SK-N-SH treated with all-trans-retinoic acid at 6 μM for 48 hours (cell line): Measurements from ENCODE around the gene APIP.

ENCODE experiments used
- ATAC-seq: fragments of 200-7000 bp; cut with Tn5 transposase; 3 replicates; pipeline ENCODE4 v1.9.1; 2020; ENCODE audit warnings: mild to moderate bottlenecking, moderate library complexity
- ARNTL ChIP-seq: fragments of 450-650 bp; formaldehyde crosslinking; IDR thresholded peaks from 2 replicates; pipeline ENCODE4 v1.5.0; 2020; ENCODE audit warnings: low read depth, mild to moderate bottlenecking, moderate library complexity, borderline replicate concordance
- BACH2 ChIP-seq: fragments of 250-450 bp; sonication (Bioruptor Pico); IDR thresholded peaks from 2 replicates; pipeline ENCODE4 v1.9.0; 2021; ENCODE audit warnings: mild to moderate bottlenecking, borderline replicate concordance
- CREB5 ChIP-seq: fragments of 250-450 bp; sonication (Bioruptor Pico); IDR thresholded peaks from 2 replicates; pipeline ENCODE4 v1.5.1; 2020; ENCODE audit warnings: low read depth, mild to moderate bottlenecking, moderate library complexity
- CSDC2 ChIP-seq: fragments of 250-450 bp; sonication (Bioruptor Pico); IDR thresholded peaks from 2 replicates; pipeline ENCODE4 v1.5.0; 2020; ENCODE audit warnings: mild to moderate bottlenecking, moderate library complexity
- ESRRG ChIP-seq: fragments of 250-450 bp; sonication (Bioruptor Pico); IDR thresholded peaks from 2 replicates; pipeline ENCODE4 v1.6.1; 2021; ENCODE audit warnings: mild to moderate bottlenecking
- GLIS3 ChIP-seq: fragments of 250-450 bp; sonication (Bioruptor Pico); IDR thresholded peaks from 2 replicates; pipeline ENCODE4 v1.5.0; 2020; ENCODE audit warnings: mild to moderate bottlenecking, moderate library complexity
- ISL1 ChIP-seq: fragments of 250-450 bp; sonication (Bioruptor Pico); IDR thresholded peaks from 2 replicates; pipeline ENCODE4 v2.1.2; 2022; ENCODE audit warnings: mild to moderate bottlenecking, moderate library complexity
- OSR1 ChIP-seq: fragments of 250-450 bp; sonication (Bioruptor Pico); IDR thresholded peaks from 2 replicates; pipeline ENCODE4 v1.8.0; 2022; ENCODE audit warnings: moderate library complexity, mild to moderate bottlenecking, inconsistent platforms
- PATZ1 ChIP-seq: fragments of 250-450 bp; sonication (Bioruptor Pico); IDR thresholded peaks from 2 replicates; pipeline ENCODE4 v1.8.0; 2020; ENCODE audit warnings: mild to moderate bottlenecking, moderate library complexity, borderline replicate concordance
- POU6F1 ChIP-seq: fragments of 250-450 bp; sonication (Bioruptor Pico); IDR thresholded peaks from 2 replicates; pipeline ENCODE4 v1.8.0; 2021; ENCODE audit warnings: low read depth, mild to moderate bottlenecking, moderate library complexity, borderline replicate concordance
- PPARA ChIP-seq: fragments of 250-450 bp; sonication (Bioruptor Pico); IDR thresholded peaks from 2 replicates; pipeline ENCODE4 v1.5.0; 2020; ENCODE audit warnings: mild to moderate bottlenecking, borderline replicate concordance
- RARB ChIP-seq: fragments of 250-450 bp; sonication (Bioruptor Pico); IDR thresholded peaks from 2 replicates; pipeline ENCODE4 v1.8.0; 2021; ENCODE audit warnings: mild to moderate bottlenecking, moderate library complexity
- SNAI2 ChIP-seq: fragments of 250-450 bp; sonication (Bioruptor Pico); IDR thresholded peaks from 2 replicates; pipeline ENCODE4 v1.5.0; 2020; ENCODE audit warnings: mild to moderate bottlenecking, moderate library complexity
- TCF4 ChIP-seq: fragments of 250-450 bp; sonication (Bioruptor Pico); IDR thresholded peaks from 2 replicates; pipeline ENCODE4 v1.8.0; 2021; ENCODE audit warnings: mild to moderate bottlenecking, moderate library complexity, borderline replicate concordance
- TOX ChIP-seq: fragments of 250-450 bp; sonication (Bioruptor Pico); IDR thresholded peaks from 2 replicates; pipeline ENCODE4 v1.8.0; 2021; ENCODE audit warnings: mild to moderate bottlenecking, moderate library complexity, borderline replicate concordance
- TSHZ2 ChIP-seq: fragments of 250-450 bp; sonication (Bioruptor Pico); IDR thresholded peaks from 2 replicates; pipeline ENCODE4 v1.5.0; 2020; ENCODE audit warnings: mild to moderate bottlenecking, moderate library complexity
- ZFP3 ChIP-seq: fragments of 250-450 bp; sonication (Bioruptor Pico); IDR thresholded peaks from 2 replicates; pipeline ENCODE4 v1.5.0; 2020; ENCODE audit warnings: mild to moderate bottlenecking, moderate library complexity
- ZNF565 ChIP-seq: fragments of 450-650 bp; formaldehyde crosslinking; conservative IDR thresholded peaks from 2 replicates; pipeline ENCODE4 v1.5.0; 2020; ENCODE audit warnings: low read depth, mild to moderate bottlenecking, moderate library complexity
- ZNF70 ChIP-seq: fragments of 450-650 bp; formaldehyde crosslinking; IDR thresholded peaks from 2 replicates; pipeline ENCODE4 v1.5.0; 2020; ENCODE audit warnings: mild to moderate bottlenecking, moderate library complexity
- ZNF8 ChIP-seq: fragments of 450-650 bp; formaldehyde crosslinking; IDR thresholded peaks from 2 replicates; pipeline ENCODE4 v1.5.0; 2020; ENCODE audit warnings: mild to moderate bottlenecking, moderate library complexity

APIP gene

GRCh38 chr11:34857463-34857862 is 58.7 kb downstream of the APIP start:
- ATAC-seq: no peak
- no peak for TF ChIP-seq ZNF565 (CRISPR knock-in tag)
- no peak for TF ChIP-seq OSR1
- TF ChIP-seq POU6F1 (CRISPR knock-in tag): no peak
- no peak for TF ChIP-seq TCF4 (CRISPR knock-in tag)
- no peak for TF ChIP-seq GLIS3 (CRISPR knock-in tag)
- TF ChIP-seq ESRRG (CRISPR knock-in tag): no peak
- TF ChIP-seq PATZ1: no peak
- no peak for TF ChIP-seq SNAI2 (CRISPR knock-in tag)
- TF ChIP-seq ARNTL (CRISPR knock-in tag): no peak
- TF ChIP-seq ISL1: no peak
- no peak for TF ChIP-seq CREB5 (CRISPR knock-in tag)
- no peak for TF ChIP-seq TOX (CRISPR knock-in tag)
- no peak for TF ChIP-seq TSHZ2 (CRISPR knock-in tag)

- ATAC-seq: no peak
- TF ChIP-seq CSDC2 (CRISPR knock-in tag) (no peak), ZNF70 (CRISPR knock-in tag) (no peak), BACH2 (CRISPR knock-in tag) (no peak)
These were observed 59.9 kb downstream of the APIP start for GRCh38 chr11:34856251-34856650.

GRCh38 chr11:34855754-34856095 is 60.5 kb downstream of the APIP start:
- TF ChIP-seq ZNF8 (no peak), GLIS3 (CRISPR knock-in tag) (no peak), POU6F1 (CRISPR knock-in tag) (no peak), TOX (CRISPR knock-in tag) (no peak), OSR1 (no peak), ZNF70 (CRISPR knock-in tag) (no peak), TCF4 (CRISPR knock-in tag) (no peak), ZFP3 (CRISPR knock-in tag) (no peak), ESRRG (CRISPR knock-in tag) (no peak), RARB (CRISPR knock-in tag) (no peak), CSDC2 (CRISPR knock-in tag) (no peak), PPARA (CRISPR knock-in tag) (no peak), PATZ1 (no peak), BACH2 (CRISPR knock-in tag) (no peak)
- no peak for ATAC-seq
